ENCODE data around the gene MUC3A.
"Not testable (repeated sequence)": the region's sequence is repeated elsewhere in the genome, so short reads cannot be mapped to it uniquely, and the experiment has no call there.

The MUC3A gene

DNA sequence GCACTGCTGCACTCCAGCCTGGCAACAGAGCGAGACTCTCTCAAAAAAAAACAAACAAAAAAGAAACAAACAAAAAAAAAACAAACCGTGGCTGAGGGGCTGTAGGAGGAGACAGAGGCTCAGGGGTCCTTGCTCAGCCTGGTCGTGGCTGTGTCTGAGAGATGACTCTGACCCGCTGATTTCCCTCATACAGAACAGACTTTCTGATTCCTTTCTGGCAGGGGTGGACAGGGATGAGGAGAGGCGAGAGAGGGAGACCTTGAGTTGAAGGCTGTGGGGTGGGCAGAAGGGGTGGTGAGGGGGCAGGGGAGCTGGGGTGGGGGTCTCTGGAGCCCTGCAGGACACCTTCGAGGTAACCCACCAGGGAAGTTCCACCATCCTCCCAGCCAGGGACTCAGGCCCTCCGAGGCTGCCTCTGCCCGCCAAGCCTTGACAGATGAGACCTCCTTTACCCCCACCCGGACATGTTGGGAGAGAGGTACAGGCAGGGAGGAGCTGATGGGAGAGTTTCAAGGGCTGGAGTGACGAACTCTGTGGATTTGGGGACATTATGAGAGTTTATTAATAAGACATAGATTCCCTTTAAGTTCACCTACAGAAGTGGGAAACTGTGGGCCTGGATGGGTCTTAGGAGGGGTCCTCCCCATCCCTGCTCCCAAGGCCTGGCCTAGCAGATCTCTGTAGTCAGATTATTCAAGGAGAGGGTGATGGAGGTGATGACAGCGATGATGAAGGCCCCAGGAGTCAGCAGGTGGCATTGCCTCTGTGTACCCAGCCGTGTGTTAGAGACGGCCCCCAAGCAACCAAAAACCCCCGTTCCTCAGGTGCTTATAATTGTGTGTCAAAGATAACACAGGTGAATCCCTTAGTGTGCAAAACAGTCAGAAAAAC is 22.0 kb downstream of the MUC3A start:
- DNase-seq (ENCODE audit: low spot score) = no peak

DNA sequence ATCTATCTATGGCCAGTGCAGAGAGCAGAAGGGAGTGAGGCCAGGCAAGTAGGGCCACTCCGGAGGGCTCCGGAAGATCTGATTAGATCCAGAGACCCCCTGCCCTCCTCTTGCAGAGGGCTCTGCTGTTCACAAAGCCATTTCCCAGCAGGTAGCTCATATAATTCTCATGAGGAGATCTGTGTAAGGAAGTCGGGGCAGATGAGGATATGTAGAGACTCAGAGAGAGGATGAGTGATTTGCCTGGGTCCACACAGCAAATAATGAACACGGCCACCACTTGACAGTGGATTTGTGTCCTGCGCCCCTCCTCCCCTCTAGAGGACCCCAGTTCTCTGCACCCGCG is 22.6 kb downstream of the MUC3A start:
- no peak for DNase-seq (ENCODE audit: low spot score)

DNA sequence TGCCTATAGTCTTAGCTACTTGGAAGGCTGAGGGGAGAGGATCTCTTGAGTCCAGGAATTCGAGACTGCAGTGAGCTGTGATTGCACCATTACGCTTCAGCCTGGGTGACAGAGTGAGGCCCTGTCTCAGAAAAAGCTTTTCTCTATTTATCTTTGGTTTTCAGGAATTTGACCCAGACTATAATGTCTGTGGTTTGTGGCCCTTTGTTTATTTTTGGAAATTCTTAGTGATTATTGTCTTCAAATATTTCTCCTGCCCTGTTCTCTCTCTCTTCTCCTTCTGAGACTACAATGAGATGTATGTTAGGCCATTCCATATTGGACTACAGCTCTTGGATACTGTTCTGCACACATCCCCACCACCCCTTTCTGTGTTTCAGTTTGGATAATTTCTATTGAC is 24.7 kb downstream of the MUC3A start:
- no peak for DNase-seq (ENCODE audit: low spot score)

DNA sequence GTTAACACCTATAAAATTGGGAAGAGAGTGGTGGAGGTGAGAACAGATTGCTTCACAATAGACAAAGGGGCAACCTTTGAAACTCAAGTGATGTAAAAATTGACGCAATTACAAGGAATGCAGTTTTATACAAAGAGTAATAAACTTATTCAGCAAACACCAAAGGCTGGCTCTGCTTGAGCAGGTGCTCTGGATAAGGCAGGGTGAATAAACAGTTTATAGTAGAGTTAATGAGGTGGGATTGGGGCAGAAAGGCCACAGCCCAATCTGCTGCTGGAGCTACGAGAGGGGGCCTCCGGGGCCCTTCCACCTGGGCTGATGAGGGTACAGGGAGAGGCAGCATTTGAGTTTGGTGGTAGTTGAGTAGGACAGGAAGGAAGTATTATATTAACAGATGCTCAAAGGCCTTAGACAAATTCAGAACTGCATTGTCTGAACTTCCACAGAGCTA is 26.1 kb downstream of the MUC3A start:
- no peak for DNase-seq (ENCODE audit: low spot score)

DNA sequence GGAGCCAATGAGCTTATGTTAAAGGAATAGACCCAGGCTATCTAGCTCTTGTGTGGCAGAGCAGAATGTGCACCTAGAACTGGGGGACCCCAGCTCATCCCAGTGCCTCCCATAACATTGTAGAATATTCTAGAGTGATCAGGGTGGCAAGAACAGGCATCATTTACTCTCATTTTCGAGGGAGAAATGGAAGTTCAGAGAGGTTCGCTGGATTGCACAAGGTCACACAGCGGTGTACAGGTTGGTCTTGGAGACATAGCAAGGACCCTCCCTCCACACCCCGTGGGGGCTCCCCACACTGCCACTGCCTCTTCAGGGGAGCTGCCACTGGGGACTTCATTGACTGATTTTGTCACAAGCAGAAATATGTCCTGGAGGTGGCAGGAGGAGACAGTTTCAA is 29.0 kb downstream of the MUC3A start:
- DNase-seq (ENCODE audit: low spot score) = no peak

DNA sequence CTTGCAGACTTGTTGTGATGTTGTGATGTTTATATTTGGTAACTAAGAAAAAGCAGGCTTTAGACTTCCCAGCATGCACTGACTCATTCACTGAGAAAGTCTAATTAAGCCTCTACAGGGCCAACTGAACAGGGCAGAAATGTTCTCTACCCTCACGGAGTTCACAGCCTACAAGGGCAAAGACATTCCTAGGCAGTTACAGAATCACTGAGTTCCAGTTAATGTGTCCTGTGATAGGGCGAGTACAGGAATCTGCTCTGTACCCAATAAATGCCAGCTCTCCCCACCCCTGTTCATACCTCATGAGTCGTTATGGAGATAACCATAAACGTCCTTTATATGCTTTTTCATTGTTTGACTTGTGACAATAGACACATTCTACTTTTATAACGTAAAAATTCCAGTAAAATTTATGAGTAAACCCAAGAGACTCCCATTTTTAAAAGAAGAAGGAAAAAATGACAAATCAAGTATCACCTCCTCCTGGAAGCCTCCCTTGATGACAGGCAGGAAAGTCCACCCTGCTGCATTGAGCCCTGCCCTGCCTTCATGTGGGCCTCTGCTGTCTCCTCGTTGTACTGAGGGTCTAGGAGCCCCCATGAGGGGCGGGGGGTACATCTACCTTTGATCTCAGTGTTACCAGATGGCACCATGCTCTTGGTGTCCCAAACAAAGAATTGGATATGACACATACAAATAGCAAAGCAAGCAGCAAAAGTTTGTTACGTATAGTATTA is 34.3 kb downstream of the MUC3A start:
- no peak for DNase-seq (ENCODE audit: low spot score)

DNA sequence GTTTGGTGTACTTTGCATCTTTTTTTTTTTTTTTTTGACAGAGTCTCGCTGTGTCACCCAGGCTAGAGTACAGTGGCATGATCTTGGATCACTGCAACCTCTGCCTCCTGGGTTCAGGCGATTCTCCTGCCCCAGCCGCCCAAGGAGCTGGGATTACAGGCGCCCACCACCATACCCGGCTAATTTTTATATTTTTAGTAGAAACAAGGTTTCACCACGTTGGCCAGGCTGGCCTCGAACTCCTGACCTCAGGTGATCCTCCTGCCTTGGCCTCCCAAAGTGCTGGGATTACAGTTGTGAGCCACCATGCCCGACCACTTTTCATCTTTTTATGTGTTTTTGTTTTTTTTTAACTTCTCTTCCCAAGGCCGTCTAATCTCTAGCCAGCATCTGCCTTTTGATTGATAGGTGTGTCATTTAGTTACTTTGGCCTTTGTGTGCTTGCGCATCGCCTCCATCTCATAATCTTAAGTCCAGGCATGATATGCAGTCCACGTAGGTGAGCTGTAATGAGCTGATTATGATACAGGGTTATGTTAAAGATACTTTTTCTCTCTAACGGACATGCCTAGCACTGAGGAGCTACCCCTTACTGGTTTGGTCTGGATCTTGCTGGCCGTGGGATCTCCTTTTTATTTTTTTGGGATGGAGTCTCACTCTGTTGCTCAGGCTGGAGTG is 35.0 kb downstream of the MUC3A start:
- DNase-seq (ENCODE audit: low spot score) = not testable (repeated sequence)

DNA sequence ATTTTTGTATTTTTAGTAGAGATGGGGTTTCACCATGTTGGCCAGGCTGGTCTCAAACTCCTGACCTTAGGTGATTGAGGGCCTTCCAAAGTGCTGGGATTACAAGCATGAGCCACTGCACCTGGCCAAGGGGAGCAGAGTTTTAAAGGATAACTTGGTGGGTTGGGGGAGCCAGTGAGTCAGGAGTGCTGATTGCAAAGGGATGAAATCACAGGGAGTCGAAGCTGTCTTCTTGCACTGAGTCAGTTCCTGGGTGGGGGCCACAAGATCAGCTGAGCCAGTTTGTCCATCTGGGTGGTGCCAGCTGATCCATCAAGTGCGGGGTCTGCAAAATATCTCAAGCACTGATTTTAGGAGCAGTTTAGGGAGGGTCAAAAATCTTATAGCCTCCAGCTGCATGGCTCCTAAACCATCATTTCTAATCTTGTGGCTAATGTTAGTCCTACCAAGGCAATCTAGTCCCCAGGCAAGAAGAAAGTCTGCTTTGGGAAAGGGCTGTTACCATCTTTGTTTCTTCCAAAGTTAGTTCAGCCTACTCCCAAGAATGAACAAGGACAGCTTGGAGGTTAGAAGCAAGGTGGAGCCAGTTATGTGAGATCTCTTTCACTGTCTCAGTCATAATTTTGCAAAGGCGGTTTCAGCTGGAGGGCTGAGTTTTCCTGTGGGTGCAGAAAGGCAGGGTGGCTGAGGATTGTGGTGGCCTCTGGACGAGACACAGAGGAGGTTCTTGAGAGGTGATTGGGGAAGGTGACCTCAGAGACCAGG is 35.9 kb downstream of the MUC3A start:
- DNase-seq (ENCODE audit: low spot score) = not testable (repeated sequence)

DNA sequence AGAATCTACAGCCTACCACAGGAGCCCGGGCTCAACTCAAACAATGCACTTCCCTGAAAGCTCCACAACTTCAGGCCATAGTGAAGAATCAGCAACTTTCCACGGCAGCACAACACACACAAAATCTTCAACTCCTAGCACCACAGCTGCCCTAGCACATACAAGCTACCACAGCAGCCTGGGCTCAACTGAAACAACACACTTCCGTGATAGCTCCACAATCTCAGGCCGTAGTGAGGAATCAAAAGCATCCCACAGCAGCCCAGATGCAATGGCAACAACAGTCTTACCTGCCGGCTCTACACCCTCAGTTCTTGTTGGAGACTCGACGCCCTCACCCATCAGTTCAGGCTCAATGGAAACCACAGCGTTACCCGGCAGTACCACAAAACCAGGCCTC is 42.3 kb downstream of the MUC3A start:
- DNase-seq (ENCODE audit: low spot score) = no peak

DNA sequence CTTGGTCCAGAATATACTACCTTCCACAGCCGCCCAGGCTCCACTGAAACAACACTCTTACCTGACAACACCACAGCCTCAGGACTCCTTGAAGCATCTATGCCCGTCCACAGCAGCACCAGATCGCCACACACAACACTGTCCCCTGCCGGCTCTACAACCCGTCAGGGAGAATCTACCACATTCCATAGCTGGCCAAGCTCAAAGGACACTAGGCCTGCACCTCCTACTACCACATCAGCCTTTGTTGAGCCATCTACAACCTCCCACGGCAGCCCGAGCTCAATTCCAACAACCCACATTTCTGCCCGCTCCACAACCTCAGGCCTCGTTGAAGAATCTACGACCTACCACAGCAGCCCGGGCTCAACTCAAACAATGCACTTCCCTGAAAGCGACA is 42.9 kb downstream of the MUC3A start:
- DNase-seq (ENCODE audit: low spot score) = not testable (repeated sequence)

DNA sequence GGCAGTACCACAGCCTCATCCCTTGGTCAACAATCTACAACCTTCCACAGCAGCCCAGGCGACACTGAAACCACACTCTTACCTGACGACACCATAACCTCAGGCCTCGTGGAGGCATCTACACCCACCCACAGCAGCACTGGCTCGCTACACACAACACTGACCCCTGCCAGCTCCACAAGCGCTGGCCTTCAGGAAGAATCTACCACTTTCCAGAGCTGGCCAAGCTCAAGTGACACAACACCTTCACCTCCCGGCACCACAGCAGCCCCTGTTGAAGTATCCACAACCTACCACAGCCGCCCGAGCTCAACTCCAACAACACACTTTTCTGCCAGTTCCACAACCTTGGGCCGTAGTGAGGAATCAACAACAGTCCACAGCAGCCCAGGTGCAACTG is 45.3 kb downstream of the MUC3A start:
- not testable (repeated sequence) for DNase-seq (ENCODE audit: low spot score)

DNA sequence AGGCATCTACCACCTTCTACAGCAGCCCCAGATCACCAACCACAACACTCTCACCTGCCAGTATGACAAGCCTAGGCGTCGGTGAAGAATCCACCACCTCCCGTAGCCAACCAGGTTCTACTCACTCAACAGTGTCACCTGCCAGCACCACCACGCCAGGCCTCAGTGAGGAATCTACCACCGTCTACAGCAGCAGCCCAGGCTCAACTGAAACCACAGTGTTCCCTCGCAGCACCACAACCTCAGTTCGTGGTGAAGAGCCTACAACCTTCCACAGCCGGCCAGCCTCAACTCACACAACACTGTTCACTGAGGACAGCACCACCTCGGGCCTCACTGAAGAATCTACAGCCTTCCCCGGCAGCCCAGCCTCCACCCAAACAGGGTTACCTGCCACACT is 49.2 kb downstream of the MUC3A start:
- DNase-seq (ENCODE audit: low spot score) = not testable (repeated sequence)

DNA sequence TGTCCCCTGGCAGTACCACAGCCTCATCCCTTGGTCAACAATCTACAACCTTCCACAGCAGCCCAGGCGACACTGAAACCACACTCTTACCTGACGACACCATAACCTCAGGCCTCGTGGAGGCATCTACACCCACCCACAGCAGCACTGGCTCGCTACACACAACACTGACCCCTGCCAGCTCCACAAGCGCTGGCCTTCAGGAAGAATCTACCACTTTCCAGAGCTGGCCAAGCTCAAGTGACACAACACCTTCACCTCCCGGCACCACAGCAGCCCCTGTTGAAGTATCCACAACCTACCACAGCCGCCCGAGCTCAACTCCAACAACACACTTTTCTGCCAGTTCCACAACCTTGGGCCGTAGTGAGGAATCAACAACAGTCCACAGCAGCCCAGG is 50.0 kb downstream of the MUC3A start:
- not testable (repeated sequence) for DNase-seq (ENCODE audit: low spot score)

DNA sequence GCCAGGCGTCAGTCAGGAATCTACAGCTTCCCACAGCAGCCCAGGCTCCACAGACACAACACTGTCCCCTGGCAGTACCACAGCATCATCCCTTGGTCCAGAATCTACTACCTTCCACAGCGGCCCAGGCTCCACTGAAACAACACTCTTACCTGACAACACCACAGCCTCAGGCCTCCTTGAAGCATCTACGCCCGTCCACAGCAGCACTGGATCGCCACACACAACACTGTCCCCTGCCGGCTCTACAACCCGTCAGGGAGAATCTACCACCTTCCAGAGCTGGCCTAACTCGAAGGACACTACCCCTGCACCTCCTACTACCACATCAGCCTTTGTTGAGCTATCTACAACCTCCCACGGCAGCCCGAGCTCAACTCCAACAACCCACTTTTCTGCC is 50.7 kb downstream of the MUC3A start:
- not testable (repeated sequence) for DNase-seq (ENCODE audit: low spot score)

DNA sequence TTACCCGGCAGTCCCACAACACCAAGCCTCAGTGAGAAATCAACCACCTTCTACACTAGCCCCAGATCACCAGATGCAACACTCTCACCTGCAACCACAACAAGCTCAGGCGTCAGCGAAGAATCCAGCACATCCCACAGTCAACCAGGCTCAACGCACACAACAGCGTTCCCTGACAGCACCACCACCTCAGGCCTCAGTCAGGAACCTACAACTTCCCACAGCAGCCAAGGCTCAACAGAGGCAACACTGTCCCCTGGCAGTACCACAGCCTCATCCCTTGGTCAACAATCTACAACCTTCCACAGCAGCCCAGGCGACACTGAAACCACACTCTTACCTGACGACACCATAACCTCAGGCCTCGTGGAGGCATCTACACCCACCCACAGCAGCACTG is 53.0 kb downstream of the MUC3A start:
- not testable (repeated sequence) for DNase-seq (ENCODE audit: low spot score)

DNA sequence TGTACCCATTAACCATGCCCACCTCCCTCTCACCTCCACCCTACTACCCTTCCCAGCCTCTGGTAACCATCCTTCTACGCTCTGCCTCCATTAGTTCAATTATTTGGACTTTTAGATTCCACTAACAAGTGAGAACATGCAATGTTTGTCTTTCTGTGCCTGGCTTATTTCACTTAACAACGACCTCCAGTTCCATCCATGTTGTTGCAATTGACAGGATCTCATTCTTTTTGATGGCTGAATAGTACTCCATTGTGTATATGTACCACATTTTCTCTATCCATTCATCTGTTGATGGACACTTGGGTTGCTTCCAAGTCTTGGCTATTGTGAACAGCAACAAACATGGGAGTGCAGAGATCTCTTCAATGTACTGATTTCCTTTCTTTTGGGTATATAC is 58.0 kb downstream of the MUC3A start:
- DNase-seq (ENCODE audit: low spot score) = not testable (repeated sequence)

DNA sequence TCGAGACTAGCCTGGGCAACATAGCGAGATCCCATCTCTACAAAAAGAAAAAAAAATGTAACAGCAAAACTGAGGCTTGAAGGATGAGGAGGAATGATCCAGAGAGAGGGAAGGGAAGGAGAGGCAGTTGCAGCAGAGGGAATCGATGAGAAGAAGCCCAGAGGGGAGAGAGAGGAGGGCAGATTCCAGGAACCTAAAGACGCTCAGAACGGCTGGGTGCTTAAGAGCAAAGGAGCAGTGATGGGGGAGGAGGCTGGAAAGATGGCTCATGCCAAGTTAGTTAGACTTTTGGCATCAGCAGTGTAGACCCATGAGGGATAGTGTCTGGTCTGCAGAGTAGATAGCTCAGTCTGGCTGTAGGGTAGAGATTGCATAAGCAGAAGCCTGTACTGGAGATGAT is 60.3 kb downstream of the MUC3A start:
- DNase-seq (ENCODE audit: low spot score) = no peak

DNA sequence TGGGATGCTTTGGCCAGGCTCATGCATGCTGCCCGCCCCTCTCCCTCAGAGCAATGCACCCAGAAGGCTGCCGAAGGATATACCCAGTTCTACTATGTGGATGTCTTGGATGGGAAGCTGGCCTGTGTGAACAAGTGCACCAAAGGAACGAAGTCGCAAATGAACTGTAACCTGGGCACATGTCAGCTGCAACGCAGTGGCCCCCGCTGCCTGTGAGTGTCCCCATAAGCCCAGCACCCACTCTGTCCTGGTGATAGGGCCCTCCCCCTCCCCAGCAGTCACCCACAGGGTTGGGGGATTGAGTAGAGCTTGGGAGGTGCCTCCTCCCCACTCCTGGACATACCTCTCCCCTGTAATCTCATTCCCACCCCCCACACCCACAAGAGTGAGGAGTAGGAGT is 63.6 kb downstream of the MUC3A start:
- no peak for DNase-seq (ENCODE audit: low spot score)

DNA sequence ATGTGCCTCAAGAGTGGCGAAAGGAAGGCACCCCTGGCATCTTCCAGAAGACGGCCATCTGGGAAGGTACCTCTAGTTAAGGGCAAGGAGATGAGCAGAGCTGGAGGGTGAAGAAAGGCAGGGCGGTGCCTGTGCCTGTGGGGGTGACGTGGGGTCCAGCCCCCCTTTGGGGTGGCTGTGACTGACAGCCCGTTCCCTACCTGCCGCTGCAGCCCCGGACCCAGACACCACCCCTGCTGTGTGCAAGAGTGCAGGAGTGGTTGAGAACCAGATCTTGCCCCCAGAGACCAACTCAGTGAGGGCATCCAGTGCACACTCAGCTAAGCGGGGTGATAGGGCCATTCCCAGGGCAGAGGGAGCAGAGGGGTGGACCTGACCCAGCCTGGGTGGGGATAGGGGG is 66.3 kb downstream of the MUC3A start:
- DNase-seq (ENCODE audit: low spot score) = no peak

DNA sequence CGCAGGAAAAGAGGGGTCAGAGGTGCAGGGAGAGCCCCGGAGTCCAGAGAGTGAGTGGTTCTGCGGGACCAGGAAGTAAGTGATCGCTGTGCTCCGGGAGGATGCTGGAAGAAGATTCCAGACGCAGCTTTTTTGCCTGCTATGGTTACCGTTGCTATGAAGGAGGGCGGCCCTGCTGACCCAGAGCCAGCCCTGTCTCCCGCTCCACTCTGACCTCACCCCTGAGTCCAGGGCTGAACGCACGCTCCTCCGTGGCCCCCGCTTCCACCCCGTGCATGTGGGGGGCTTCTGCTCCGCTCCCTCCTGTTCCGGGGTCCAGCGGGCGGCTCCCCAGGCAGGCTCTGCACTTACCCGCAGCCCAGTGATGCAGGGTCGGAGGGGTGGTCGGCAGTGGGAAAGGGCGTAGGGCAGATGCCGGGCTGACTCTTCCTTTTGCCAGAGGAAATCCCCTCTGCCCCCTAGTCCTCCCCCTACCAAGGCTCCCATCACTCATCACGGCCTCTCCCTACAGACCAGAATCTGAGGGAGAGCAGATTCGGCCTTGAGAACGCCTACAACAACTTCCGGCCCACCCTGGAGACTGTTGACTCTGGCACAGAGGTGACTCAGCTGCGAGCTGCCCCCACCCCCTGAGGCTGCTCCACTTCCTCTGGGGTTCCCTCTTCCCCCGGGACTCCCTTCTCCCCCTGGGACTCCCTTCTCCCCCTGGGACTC is 67.9 kb downstream of the MUC3A start:
- DNase-seq (ENCODE audit: low spot score) = peak; percentile 67

All from NAMALWA (cell line).